ENCODE results near the gene KIDINS220. TPM values are rescaled to one million over a fixed set of nuclear protein-coding genes. Genes with fewer than 3 reads are reported as not detected.
A peak's percentile ranks its signal among the peaks of the same experiment; 100 is the strongest.

KIDINS220 gene
- total RNA-seq, 1 donor from 2014 or later = 59.9 TPM

GRCh38 chr2:8693157-8693821 is 144.1 kb downstream of the KIDINS220 start:
- Mint-ChIP-seq H3K27ac (ENCODE audit: unreplicated experiment) (no peak overlapping the region), H3K9me3 (ENCODE audit: unreplicated experiment) (no peaks in the 10 kb centered on the region), H3K36me3 (ENCODE audit: low read depth, unreplicated experiment) (peaks cover 6% of the 10 kb centered on the region), H3K4me1 (ENCODE audit: unreplicated experiment) (peaks cover 2% of the 10 kb centered on the region), H3K4me3 (ENCODE audit: unreplicated experiment) (no peak overlapping the region), H3K27me3 (ENCODE audit: unreplicated experiment) (peaks cover 2% of the 10 kb centered on the region)
- DNase-seq (ENCODE audit: low spot score) = peak; percentile 62
- TF ChIP-seq, protein P1, sequence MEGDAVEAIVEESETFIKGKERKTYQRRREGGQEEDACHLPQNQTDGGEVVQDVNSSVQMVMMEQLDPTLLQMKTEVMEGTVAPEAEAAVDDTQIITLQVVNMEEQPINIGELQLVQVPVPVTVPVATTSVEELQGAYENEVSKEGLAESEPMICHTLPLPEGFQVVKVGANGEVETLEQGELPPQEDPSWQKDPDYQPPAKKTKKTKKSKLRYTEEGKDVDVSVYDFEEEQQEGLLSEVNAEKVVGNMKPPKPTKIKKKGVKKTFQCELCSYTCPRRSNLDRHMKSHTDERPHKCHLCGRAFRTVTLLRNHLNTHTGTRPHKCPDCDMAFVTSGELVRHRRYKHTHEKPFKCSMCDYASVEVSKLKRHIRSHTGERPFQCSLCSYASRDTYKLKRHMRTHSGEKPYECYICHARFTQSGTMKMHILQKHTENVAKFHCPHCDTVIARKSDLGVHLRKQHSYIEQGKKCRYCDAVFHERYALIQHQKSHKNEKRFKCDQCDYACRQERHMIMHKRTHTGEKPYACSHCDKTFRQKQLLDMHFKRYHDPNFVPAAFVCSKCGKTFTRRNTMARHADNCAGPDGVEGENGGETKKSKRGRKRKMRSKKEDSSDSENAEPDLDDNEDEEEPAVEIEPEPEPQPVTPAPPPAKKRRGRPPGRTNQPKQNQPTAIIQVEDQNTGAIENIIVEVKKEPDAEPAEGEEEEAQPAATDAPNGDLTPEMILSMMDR (IDR thresholded peaks at IDR 0.05; ENCODE audit: unreplicated experiment) = peak; percentile 66

DNA sequence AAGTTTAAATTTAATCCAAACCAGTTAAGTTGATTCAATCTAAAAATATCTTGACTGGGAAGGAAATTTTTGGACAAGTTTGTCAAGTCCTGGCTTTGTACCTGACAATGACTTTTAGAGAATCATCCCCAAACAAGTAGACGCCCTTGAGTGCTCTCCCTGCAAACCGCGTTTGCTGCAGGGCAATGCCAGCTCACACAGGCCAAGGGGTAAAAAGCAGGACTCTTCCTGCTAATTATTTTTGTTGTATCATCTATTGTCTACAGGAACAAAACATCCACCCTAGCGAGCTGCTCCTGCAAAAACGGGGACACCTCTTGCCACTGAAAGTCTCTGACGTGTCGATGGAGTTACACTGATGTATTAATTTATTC is 144.6 kb downstream of the KIDINS220 start:
- peaks cover 2% of the 10 kb centered on the region for H3K4me1 Mint-ChIP-seq (ENCODE audit: unreplicated experiment)
- H3K4me3 Mint-ChIP-seq (ENCODE audit: unreplicated experiment) = no peak overlapping the region
- H3K27me3 Mint-ChIP-seq (ENCODE audit: unreplicated experiment) = peaks cover 2% of the 10 kb centered on the region
- H3K9me3 Mint-ChIP-seq (ENCODE audit: unreplicated experiment) = no peaks in the 10 kb centered on the region
- H3K27ac Mint-ChIP-seq (ENCODE audit: unreplicated experiment) = no peak overlapping the region
- TF ChIP-seq, protein P1 (IDR thresholded peaks at IDR 0.05; ENCODE audit: unreplicated experiment) = no peak
- no peak for DNase-seq (ENCODE audit: low spot score)
- peaks cover 6% of the 10 kb centered on the region for H3K36me3 Mint-ChIP-seq (ENCODE audit: low read depth, unreplicated experiment)

DNA sequence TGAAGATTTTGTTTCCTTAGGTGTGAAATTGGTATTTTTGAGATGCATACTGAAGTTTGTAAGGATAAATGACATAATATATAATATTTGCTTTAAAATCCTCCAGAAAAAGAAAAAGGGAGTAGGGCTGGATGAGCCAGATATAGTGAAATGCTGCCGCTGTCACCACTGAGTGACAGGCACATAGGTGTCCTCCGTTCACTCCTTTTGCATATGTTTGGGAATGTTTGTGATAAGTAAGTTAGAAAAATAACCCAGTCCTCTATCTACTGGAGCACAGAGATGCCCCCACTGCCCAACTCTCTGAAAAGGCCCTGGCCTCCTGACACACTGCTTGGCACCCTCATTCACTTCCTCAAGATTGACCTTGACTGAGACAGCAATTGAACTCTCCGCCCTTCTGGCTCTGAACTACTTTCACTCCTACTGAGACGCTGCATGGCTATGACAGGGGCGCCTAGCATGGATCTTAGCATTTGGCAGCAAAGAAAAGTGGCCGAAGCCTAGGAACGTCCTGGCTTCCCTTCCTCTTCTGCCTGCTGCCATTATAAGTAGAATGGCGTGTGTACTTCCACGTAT is 145.5 kb downstream of the KIDINS220 start:
- DNase-seq (ENCODE audit: low spot score) = no peak
- TF ChIP-seq, protein P1 (IDR thresholded peaks at IDR 0.05; ENCODE audit: unreplicated experiment) = no peak
- Mint-ChIP-seq H3K4me3 (ENCODE audit: unreplicated experiment) (no peak overlapping the region), H3K9me3 (ENCODE audit: unreplicated experiment) (no peaks in the 10 kb centered on the region), H3K27ac (ENCODE audit: unreplicated experiment) (no peak overlapping the region), H3K27me3 (ENCODE audit: unreplicated experiment) (no peaks in the 10 kb centered on the region), H3K36me3 (ENCODE audit: low read depth, unreplicated experiment) (peaks cover 5% of the 10 kb centered on the region), H3K4me1 (ENCODE audit: unreplicated experiment) (peaks cover 2% of the 10 kb centered on the region)

- Mint-ChIP-seq H3K27ac (ENCODE audit: unreplicated experiment) (no peak overlapping the region), H3K27me3 (ENCODE audit: unreplicated experiment) (peaks cover 6% of the 10 kb centered on the region), H3K9me3 (ENCODE audit: unreplicated experiment) (no peaks in the 10 kb centered on the region), H3K36me3 (ENCODE audit: low read depth, unreplicated experiment) (peaks cover 3% of the 10 kb centered on the region), H3K4me3 (ENCODE audit: unreplicated experiment) (no peak overlapping the region), H3K4me1 (ENCODE audit: unreplicated experiment) (peaks cover 18% of the 10 kb centered on the region)
- TF ChIP-seq, protein P1 (IDR thresholded peaks at IDR 0.05; ENCODE audit: unreplicated experiment) = peak; percentile 100
- peak; percentile 94 for DNase-seq (ENCODE audit: low spot score)
These were observed 151.6 kb downstream of the KIDINS220 start for GRCh38 chr2:8685697-8686358.
